GM12801 (cell line): ENCODE data around the gene HDAC3.

ENCODE experiments used
- TF ChIP-seq, protein P1 (sequence below): IDR thresholded peaks from one replicate; pipeline ENCODE4 v1.5.1; 2011; ENCODE audit warnings: control low read depth; ENCODE audit not compliant: insufficient read length; ENCODE audit errors: extremely low read depth

Gene HDAC3

DNA sequence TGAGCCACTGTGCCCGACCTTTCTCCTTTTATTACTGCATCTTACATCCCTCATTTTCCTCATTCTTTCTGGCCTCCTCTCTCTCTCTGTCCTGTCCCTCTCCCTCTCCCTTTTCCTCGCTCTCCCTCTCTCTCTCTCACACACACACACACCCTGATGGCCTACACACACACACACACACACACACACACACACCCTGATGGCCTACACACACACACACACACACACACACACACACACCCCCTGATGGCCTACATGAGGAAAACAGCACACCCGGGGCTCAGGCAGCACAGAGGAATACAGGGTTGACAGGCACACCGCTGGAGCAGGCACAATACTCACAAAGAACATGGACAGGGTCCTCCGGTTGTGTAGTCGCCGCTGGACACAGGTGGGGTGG is 18.4 kb upstream of the HDAC3 start:
- TF ChIP-seq, protein P1, sequence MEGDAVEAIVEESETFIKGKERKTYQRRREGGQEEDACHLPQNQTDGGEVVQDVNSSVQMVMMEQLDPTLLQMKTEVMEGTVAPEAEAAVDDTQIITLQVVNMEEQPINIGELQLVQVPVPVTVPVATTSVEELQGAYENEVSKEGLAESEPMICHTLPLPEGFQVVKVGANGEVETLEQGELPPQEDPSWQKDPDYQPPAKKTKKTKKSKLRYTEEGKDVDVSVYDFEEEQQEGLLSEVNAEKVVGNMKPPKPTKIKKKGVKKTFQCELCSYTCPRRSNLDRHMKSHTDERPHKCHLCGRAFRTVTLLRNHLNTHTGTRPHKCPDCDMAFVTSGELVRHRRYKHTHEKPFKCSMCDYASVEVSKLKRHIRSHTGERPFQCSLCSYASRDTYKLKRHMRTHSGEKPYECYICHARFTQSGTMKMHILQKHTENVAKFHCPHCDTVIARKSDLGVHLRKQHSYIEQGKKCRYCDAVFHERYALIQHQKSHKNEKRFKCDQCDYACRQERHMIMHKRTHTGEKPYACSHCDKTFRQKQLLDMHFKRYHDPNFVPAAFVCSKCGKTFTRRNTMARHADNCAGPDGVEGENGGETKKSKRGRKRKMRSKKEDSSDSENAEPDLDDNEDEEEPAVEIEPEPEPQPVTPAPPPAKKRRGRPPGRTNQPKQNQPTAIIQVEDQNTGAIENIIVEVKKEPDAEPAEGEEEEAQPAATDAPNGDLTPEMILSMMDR = no peak

DNA sequence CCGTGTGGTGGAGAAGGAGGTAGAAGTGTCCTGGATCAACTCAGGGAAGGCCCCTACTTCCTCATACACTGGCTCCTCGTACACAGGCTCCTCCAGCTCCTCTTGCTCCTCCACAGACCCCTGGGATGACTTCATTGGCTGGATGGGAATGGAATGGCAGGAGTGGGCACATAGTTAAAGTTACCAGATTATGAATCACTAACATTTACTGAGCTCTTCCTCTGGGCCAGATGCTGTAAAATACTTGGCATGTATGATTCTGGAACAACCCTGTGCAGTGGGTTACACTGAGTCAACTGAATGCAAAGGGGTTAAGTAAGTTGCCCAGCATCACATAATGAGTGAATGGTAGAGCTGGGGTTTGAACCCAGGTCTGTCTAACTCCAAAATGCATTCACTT is 17.6 kb upstream of the HDAC3 start:
- TF ChIP-seq, protein P1 = no peak

DNA sequence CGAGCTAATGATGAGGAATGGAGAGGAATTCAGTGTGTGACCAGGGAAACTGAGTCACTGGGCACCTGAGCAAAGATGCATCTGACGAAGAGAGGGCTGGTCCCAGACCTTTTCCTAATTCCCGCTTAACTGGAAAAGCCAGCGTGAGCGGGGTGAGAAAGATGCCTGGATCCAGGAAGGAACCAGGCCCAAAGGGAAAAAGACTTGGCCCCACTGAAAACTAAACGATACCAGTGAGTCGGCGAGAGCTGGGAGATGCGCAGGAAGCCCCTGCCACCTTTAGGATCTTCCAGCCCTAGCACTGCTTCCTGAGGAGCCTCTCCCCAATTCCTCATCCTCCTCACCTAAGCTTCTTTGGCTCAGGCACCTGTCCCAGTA is 15.1 kb upstream of the HDAC3 start:
- TF ChIP-seq, protein P1 = no peak

DNA sequence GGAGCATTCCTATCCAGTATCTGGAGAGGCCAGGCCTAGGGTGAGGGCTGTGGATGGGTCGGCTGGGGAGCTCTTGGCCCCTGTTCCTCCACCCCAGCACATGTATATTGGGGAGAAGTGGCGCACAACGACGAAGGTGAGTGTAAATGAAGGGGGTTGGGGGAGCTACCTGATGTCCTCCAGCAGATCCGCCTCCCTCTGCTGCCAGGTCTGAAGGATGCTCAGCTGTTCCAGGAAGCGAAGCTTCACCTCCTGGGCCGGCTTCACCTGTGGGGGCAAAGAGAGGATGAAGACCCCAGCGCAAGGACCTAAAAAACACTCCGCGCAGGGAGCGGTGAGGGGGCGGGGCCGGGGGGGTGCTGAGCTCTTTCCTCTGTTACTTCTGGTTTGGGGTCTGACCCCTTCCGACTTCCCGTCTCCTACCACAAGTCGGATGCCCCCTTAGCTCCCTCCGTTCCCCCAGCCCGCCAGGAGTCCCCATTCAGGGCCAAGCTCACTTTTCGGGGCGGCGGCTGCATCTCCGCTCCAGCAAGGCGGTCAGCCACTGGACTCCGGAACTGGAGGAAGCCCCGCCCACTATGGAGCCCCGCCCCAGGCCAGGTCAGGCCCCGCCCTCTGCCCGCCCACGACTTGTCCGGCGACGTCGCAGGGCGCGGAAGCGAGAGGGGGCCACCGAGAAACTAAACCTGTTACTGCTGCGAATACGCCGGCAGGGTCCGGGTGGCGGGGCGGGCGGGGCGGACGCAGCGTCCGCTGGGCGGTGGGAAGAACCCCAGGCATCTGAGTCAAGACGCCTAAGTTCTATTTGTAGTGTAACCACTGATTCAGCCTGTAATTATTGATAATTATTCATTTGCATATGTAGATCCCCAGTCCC is 14.4 kb upstream of the HDAC3 start, which contains the start of gene FCHSD1:
FCHSD1 (minus strand) TSS at position 568 of the 877 bp plus-strand sequence; CDS start at position 518, 50 bp downstream.
- TF ChIP-seq, protein P1 = no peak

DNA sequence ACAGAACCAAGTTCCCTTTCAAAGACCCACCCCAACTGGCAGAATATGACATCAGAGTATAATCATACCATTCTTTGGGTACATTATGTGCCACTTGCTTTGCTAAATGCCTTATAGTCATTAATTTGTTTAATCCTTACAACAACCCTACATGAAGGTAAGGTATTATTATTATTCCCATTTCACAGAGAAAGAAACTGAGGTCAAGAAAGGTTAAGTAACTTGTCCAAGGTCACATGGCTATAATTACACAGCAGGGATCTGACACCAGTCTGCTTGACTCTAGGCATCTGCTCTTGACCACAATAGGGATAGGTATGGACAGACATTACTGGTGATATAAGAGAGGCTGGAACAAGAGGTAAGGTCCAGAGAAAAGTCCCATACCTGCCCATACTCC is 13.3 kb upstream of the HDAC3 start:
- TF ChIP-seq, protein P1 = no peak

DNA sequence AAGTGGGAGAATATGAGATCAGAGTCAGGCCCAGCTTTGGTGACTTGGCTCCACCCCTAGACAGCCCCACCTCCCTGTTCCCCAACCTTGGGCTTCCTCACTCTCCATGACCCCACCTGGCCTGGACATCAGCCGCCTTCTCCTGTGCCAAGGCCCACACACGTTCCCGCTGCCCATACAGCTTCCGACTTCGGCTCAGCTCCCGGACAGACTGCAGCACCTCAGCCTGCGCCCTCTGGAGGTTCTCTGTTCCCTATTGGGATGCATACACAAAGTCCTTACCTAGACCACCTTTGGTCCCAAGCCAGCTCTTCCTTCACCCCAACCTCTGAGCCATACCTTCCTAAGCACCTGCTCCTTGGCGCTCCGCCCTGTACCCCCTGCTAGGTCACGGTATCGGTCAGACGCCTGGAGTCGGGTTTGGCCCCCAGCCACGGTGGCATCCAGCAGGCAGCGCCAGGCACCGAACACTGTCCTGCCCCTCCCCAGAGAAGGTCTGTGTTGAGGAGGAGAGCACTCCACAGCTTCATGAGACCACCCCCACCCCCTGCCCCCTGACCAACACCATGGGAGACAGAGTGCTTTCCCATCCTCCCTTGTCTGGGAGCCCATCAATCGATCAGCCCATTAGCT is 12.5 kb upstream of the HDAC3 start:
- TF ChIP-seq, protein P1 = no peak

DNA sequence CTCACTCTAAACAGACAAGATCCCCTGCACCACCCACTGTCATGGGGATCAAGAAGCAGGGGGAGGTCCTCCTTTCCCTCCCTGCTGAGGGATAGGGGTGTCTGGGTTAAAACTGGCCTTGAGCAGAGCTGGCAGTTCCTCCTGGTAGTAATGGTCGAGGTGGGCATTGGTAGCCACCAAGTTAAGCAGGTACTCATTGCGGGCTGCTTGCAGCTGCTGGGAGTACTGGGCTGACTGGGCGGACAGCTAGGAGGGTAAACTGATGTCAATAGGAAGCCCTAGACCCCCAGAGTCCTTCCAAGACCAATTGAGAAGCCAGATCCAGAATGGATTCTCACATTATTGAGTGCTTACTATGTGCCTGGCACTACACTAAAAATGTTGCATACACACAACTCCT is 11.2 kb upstream of the HDAC3 start:
- TF ChIP-seq, protein P1 = no peak
